Inflammatory macrophage treated with lipopolysaccharide for 4 hours (primary cell): ENCODE data around the gene PDE3A.
"Not testable (repeated sequence)": the region's sequence is repeated elsewhere in the genome, so short reads cannot be mapped to it uniquely, and the experiment has no call there.

Experiments
- DNase-seq: peaks from one replicate; pipeline ENCODE4 v3.0.0-alpha.2; 2020

Gene PDE3A

GRCh38 chr12:20560935-20561334 lies 192.6 kb downstream of the PDE3A start:
- DNase-seq, result no peak

GRCh38 chr12:20561871-20562270 lies 193.5 kb downstream of the PDE3A start:
- DNase-seq, result no peak

GRCh38 chr12:20567413-20567812 lies 199.1 kb downstream of the PDE3A start:
- DNase-seq, result peak; percentile 2

GRCh38 chr12:20572451-20572850 lies 204.1 kb downstream of the PDE3A start:
- no peak for DNase-seq

GRCh38 chr12:20576528-20576927 lies 208.2 kb downstream of the PDE3A start:
- DNase-seq, result no peak

GRCh38 chr12:20577054-20577453 lies 208.7 kb downstream of the PDE3A start:
- no peak for DNase-seq

GRCh38 chr12:20578142-20578541 lies 209.8 kb downstream of the PDE3A start:
- DNase-seq, result no peak

GRCh38 chr12:20585055-20585625 lies 216.8 kb downstream of the PDE3A start:
- no peak for DNase-seq

- DNase-seq, result no peak
Observed at GRCh38 chr12:20585913-20586312, 217.6 kb downstream of the PDE3A start.

- DNase-seq, result no peak
Observed at GRCh38 chr12:20588042-20588441, 219.7 kb downstream of the PDE3A start.

GRCh38 chr12:20590570-20590969 lies 222.2 kb downstream of the PDE3A start:
- DNase-seq, result no peak

GRCh38 chr12:20592556-20592955 lies 224.2 kb downstream of the PDE3A start:
- DNase-seq, result no peak

- DNase-seq, result no peak
Observed at GRCh38 chr12:20593611-20594010, 225.3 kb downstream of the PDE3A start.

- peak; percentile 60 for DNase-seq
Observed at GRCh38 chr12:20596061-20596460, 227.7 kb downstream of the PDE3A start.

- DNase-seq, result no peak
Observed at GRCh38 chr12:20599757-20600156, 231.4 kb downstream of the PDE3A start.

GRCh38 chr12:20601668-20602280 lies 233.4 kb downstream of the PDE3A start:
- peak; percentile 29 for DNase-seq

- no peak for DNase-seq
Observed at GRCh38 chr12:20602641-20603391, 234.5 kb downstream of the PDE3A start.

GRCh38 chr12:20604408-20605067 lies 236.2 kb downstream of the PDE3A start:
- DNase-seq, result no peak

- DNase-seq, result not testable (repeated sequence)
Observed at GRCh38 chr12:20615020-20615419, 246.7 kb downstream of the PDE3A start.

- DNase-seq, result no peak
Observed at GRCh38 chr12:20616093-20616492, 247.8 kb downstream of the PDE3A start.

- no peak for DNase-seq
Observed at GRCh38 chr12:20620261-20620660, 251.9 kb downstream of the PDE3A start.

GRCh38 chr12:20624718-20625117 lies 256.4 kb downstream of the PDE3A start:
- DNase-seq, result no peak

- no peak for DNase-seq
Observed at GRCh38 chr12:20625531-20625930, 257.2 kb downstream of the PDE3A start.
